ENCODE data around the gene AHDC1.

The AHDC1 gene

DNA sequence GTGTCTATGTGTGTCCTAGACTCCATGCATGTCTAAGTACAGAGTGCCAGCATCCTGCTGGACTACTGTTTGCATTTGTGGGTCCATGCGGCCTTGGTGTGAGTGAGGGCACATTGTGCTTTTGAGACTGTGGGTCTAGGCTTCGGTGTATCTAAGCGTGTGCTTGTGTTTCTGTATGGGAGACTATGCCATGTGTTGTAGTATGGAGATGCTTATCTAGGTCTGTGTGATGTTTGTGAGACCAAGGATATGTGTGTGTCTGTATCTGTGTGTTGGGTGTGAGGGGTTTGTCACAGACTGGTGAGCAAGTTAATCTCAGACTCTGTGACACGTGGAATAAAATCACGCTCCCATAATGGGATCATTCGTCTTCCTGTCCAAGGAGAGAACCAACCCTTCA is 14.5 kb downstream of the AHDC1 start:
- intact Hi-C loops (cut with DNase I): no loop called here
- DNase-seq: no peak

DNA sequence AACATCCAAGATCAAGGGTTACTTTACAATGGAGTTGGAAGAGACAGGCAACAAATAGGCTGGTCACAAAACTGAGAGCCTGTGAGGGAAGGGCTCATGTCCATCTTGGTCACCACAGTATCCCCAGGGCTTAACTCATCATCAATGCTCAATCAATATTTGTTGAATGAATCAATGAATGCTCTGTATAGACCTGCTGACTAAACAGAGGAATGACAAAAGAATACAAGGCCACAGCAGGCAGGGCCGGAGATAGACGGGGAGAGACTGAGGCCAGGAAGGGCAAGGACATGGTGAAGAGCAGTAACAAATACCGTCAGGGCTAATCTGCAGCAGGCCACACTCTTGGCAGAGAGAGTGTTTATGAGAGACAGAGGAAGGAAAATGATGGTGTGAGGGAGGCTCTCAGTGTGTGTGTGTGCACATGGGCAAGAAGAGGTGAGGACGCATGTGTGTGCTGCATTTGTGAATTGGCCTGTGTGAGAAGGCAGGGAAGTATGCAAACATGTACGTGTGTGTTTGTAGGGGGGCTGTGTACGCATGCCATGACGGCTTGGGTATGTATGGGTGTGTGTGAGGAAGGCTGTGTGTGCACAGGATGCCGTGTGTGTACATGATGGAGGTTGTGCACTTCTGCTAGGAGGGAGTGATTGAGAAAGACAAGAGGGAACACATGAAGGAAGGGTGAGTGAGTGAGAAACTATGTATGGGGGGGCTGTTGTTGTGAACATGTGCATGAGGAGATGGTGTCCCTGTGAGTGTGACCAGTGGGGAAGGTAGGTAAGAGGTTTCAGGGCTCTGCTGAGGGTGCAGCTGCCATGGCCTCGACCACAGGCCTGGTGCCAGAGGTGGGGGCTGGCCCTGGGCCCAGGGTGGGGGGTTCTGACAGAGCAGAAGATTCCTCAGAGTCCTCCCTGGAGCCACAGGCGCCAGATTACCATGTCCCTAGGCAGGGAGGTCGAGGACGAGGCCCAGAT is 15.4 kb downstream of the AHDC1 start:
- intact Hi-C loops (cut with DNase I): no loop called here
- no peak for DNase-seq

DNA sequence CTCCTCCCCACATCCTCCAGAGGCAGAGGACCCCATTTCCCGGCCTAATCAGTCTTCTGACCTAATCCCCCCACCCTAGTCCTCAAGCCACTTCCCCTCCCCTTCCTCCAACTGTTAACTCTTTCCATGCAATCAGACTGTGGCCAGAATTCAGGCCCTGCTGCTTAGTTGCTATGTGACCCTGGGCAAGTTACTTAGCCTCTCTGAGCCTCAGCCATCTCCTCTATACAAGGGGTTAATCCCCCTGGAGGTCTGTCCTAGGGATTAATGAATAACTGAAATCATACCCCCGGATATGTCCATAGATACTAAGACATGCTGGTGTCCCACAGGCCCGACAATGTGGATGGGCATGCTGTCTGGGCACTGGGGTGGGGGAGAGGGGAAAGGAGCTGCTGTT is 18.3 kb downstream of the AHDC1 start:
- intact Hi-C loops (cut with DNase I): no loop called here
- no peak for DNase-seq

DNA sequence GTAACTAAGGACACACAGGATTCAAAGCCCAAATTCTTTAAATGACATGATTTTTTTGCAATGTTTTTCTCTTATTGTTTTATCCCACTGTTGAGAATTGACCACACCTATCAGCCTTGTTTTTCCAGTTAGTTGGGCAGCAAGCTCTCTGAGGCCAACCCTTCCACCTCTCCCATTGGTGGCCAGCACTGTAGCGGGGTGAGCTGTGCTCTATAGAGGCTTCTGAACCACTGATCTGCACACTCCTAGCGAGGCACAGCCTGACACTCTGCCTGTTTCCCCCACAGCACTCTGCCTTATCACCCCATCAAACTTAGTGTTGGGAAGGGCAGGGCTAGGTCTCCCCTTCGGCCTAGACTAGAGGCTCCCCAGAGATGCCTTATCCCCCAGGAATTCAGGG is 19.5 kb downstream of the AHDC1 start:
- intact Hi-C loops (cut with DNase I): no loop called here

DNA sequence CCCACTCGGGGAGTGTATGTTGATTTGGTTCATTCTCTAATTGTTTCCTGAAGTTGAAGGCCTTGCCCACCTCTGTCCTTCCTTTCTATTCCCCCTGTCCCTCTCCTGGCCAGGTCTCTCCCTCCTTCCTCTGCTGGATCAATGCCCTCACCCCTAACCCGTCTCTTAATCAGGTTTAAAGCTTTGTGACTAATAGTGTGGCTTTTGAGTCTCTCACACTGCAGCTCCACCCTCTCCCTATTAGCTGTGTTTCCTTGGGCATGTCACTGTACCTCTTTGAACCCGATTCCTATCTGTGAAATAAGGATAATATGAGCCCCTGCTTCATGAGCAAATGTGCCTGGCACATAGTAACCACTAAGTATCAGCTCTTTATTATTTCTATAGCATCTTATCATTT is 20.5 kb downstream of the AHDC1 start:
- intact Hi-C loops (cut with DNase I): no loop called here
- DNase-seq: no peak

More for the DNA sequence above, 19.5 kb downstream of the AHDC1 start:
- DNase-seq: no peak

DNA sequence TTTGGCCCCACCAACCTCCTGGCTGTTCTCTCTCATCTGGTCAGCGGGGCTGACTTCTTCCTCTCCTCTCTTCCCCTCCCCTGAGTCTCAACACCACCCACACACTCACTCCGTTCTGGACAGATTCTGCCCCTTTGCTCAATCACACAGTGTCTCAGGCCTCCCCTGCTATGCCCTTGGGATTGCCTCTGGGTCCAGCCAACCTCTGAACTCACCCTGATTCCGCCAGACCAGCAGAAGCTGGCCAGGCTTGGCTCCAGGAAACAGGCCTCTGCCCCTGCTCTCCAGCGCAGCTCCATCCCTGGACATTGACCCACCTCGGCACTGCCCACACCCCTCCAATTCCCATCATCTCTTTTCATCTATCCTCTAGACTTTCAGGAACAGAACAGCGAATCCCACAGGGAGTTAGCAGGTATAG is 22.1 kb downstream of the AHDC1 start:
- intact Hi-C loops (cut with DNase I): no loop called here
- no peak for DNase-seq

DNA sequence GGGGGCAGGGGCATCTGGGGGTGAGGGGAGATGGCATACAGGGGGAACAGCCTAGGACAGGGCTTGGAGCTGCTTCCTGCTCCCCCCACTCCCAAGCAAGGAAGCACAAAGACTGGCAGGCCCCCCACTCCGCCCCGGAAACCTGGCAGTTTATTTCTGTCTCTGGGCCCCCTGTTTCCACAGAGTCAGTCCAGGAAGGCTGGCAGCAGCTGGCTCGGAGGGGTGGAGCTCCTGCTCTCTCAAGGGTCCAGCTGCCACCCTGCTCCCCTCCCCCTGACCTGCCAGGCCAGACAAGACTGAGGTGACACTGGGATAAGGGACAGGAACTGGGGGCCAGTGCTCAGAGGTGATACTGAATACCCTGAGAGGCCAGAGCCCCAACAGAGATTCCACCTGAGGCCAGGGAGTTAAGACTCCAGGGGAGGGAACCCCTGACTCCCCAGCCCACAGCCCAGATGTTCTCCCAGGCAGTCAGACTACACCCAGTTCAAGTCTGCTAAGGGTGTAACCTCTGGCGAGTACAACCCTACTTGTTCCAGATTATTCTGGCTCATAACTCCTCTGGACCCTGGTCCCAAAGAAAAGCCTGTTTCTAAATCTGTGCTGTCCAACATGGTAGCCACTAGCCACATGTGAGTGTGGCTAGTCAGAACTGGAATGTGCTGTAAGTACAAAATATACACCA is 26.3 kb downstream of the AHDC1 start:
- intact Hi-C loops (cut with DNase I): no loop called here
- no peak for DNase-seq

DNA sequence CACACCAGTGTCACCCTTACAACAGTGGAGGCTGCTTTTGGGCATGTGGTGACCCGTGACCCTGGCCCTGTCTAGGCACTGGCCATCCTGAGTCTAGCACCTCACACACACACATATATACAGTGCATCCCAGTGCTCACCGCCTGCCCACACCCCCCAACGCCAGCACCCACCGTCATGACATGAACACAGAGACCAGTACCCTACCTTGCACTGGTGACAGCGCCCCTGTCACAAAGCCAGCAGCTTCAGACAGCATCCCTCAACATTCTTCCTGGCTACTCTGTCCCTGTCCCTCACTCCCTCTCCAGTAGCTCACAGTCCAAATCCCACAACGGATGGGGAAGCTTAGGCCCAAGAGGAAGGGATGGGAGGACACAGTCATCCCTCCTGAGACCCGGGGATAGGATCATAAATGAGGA is 27.1 kb downstream of the AHDC1 start:
- intact Hi-C loops (cut with DNase I): no loop called here

DNA sequence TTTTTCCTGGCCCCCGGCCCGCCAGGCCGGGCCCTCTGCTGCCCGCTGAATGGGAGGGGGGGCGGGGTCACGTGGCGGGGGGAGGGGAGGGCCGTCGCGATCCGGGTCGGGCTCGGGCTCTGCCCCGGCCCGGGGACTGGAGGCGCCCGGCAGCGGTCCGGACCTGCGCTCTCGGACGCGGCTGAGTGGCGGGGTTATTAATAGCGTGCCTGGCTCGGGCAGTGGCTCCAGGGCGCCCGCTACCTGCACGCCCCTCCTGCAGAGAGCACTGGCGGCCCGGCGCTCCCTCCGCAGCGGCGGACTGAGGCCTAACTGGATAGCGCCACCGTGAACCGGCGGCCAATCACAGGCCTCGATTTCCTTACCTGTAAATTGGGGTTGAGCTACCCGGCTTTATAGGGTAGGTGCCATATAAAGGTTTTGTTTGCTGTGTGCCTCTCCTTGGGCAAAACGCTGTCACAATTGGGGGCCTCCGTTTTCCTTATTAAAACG is 28.1 kb downstream of the AHDC1 start:
- peak in 5 of 10 donors; percentile 38 to 93 (median 87) for DNase-seq
- intact Hi-C loops (cut with DNase I): no loop called here

More for the DNA sequence above, 27.1 kb downstream of the AHDC1 start:
- DNase-seq: no peak

DNA sequence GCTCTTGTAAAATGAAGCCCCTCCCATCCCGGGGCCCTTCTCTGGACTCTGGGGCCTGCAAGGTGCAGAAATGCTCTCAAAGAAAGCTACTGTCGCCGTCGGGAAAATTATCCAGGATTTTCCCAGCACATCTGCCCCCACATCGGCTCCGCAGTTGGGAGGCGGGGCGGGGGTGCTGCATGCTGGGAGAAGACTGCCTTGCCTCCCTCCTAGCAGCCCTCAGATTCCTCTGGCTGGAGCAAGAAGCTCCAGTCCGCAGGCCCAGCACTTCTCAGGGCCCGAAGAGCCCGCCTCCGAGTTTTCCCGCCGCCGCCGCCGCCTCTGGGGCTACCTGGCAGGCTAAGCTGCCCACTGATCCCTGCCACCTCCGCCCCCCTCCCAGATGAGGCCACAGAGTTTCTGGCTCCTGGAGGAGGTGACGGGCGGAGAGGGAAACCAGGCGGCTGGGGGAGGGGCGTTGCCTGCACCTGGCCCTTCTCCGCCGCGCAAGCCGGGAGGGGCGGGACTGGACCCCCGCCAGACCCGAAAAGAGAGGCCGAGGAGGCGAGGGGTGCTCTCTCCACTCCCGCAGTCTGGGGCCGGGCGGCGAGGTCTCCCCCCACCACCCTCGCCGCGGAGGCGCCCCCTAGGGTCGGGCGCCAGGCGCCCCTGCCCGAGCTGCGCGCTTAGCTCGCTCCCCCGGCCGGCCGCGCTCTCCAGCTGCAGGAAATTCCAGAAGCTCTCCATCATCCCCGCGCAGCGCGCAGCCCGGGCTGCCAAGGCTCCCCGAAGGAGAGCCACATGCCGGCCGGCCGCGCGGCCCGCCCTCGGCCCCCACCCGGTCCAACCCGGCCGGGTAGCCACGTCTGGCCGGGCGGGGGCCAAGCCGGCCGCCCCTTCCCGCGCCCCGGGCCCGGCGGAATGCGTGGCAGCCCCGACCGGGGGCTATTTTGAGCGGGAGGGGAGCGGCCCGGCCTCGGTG is 28.8 kb downstream of the AHDC1 start:
- intact Hi-C loops (cut with DNase I): no loop called here

DNA sequence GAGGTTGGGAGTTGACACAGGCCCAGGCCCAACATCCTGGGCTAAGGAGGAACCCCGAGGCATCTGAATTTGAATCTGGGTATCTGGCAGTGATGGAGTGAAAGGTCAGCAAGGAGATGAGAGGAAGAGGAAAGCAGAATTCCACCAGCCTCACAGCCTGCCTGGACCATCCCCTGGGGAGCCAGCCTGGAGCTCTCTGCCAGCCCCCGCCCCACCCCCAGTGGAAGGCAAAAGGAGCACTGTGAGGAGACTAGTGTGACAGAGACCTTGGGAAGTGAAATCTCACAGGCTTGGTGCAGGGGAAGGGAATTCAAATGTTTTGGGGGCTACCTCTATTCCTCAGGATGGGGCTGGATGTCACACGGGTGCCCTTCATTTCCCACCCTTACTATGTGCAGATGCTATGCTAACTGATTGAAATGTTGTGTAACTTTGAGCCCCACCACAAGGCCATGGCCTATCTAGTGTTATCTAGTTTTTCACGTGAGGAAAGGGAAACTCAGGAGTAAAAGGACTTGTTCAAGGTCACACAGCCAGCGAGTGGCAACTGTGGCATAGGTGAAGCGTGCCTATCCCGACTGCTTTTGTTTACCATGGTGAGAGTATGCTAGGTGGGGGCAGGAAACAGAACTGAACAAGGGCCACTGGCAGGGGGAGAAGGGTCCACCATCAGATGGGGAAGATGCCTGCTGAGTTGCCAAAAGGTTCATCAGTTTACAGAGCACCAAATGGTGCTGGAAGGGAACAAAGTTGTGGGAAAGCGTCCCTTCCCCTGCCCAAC is 29.8 kb downstream of the AHDC1 start:
- intact Hi-C loops (cut with DNase I): no loop called here
- no peak for DNase-seq

More for the DNA sequence above, 28.8 kb downstream of the AHDC1 start:
- DNase-seq: peak in 5 of 10 donors; percentile 51 to 95 (median 89)

DNA sequence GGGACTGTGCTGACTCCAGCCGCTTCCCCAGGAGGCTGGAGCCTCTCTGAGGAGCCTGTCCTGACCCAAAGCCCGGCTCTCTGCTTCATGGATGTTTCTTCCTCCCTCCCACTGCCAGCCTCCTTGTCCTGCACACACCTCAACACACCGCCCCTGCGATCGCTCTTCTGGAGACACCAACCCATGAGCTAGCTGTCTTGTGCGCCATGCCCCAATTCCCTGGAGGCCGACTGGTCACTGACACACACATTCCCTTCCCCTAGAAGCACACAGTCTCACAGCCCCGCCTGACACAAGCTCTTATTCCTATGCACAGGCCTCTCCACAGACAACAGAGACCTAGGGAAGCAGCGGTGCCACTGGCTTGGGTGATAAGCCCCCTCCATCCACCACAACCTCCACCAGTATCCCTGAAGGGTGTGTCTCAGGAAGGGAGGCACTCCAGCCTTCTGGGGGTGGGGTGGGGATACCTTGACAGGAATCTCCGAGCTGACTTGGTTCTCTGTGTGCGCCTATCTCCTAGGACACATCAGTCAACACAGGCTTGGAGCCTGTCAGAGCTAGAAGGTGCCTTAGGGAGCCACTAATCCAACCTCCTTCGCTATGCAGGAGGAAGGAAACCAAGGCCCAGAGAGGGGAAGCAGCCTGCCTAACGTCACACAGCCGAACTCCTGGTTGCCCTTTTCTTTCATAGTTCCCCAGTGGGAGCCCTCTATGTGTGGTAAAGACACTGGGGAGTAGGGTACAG is 31.1 kb downstream of the AHDC1 start:
- intact Hi-C loops (cut with DNase I): no loop called here
- DNase-seq: peak in 2 of 10 donors; percentile 81 to 83

DNA sequence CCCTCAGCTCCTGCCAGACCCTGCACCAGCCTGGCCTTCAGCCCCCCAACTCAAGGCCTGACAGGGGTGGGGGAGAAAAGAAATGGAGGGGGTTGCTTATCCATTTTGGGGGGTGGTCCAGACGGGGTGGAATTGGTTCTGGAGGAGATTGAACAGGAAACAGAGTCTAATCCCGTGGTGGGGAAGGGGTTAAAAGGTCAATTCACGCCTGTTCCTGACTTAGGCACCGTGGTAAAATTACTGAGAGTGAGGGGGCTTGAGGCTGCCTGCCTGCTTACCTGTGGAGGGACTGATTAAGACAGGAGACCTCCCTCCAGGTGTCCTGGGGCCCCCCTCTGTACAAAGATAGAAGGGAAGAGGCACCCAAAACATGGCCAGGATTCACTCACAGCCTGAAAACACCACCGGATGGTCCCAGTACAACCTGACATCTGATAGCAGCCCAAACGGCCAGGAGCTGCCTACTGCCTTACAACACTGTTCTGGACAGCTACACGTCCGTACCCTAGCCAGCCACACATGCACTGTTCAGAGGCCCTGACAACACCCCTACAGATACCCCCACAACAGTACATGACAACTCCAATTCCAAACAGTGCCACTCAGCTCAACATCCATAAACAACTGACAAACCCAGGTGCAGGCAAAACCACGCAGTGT is 31.8 kb downstream of the AHDC1 start:
- no peak for DNase-seq
- intact Hi-C loops (cut with DNase I): no loop called here

DNA sequence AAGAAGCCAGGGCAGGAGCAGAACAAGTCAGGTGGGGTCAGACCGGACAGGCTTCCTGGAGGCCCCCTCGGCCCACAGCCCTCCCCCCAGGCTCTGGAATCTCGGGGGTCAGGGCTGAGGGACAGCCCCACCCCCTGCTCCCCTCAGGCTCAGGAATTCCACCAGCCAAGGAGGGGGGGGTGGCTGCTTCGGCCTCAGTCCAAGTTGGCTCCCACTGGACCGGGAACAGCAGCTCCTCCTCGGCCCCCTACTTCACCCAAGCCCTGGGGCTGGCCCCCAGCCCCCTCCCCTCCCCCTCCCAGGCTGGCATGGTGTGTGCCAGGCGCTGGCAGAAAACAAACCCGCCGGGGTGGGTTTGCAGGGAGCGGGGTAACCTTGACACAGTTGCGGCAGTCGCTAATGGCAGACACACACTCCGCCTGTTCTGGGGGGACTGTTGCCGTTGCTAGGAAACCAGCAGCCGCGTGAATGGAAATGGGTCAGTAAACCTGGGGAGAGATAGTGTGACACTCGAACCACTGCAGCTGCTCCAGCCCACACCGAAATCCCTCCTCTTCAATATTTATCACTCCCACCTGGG is 32.4 kb downstream of the AHDC1 start:
- peak in 6 of 10 donors; percentile 55 to 91 (median 78) for DNase-seq
- intact Hi-C loops (cut with DNase I): no loop called here

DNA sequence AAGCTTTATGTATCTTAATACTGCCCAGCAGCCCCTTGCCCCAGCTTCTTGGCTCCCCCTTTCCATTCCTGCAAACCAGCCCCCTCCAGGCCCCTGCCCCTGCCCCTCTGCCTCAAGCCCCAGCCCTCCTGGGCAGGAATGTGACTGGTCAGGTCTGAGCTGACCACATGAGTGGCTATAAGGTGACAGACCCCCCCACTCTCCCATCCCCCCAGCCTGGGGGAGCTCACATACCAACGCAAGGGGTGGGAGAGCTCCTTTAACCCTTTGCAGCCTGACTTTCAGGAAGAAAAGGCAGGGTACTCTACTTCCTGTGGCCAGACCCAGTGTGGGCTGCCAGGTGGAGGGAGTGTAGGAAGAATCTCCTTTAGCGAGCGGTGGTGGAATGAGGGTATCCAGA is 33.2 kb downstream of the AHDC1 start:
- intact Hi-C loops (cut with DNase I): no loop called here
- DNase-seq: no peak

DNA sequence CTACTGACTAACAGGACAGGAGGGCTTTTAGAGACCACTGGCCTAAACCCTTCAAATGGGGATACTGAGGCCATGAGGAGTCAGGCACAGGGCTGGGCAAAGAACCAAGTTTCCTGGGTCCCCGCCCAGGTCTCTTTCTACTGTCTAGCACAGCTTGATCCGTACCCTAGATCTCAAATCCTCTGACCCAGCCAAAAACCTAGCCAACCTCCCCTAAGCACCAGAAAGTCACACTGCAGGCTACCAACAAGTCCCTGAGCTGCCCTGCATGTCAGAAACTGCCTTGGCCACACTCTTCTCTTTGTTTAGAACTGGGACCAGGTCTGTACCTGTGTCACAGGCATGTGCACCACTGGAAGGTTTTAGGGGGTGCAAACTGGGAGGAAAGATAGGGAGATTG is 33.6 kb downstream of the AHDC1 start:
- no peak for DNase-seq
- intact Hi-C loops (cut with DNase I): no loop called here

DNA sequence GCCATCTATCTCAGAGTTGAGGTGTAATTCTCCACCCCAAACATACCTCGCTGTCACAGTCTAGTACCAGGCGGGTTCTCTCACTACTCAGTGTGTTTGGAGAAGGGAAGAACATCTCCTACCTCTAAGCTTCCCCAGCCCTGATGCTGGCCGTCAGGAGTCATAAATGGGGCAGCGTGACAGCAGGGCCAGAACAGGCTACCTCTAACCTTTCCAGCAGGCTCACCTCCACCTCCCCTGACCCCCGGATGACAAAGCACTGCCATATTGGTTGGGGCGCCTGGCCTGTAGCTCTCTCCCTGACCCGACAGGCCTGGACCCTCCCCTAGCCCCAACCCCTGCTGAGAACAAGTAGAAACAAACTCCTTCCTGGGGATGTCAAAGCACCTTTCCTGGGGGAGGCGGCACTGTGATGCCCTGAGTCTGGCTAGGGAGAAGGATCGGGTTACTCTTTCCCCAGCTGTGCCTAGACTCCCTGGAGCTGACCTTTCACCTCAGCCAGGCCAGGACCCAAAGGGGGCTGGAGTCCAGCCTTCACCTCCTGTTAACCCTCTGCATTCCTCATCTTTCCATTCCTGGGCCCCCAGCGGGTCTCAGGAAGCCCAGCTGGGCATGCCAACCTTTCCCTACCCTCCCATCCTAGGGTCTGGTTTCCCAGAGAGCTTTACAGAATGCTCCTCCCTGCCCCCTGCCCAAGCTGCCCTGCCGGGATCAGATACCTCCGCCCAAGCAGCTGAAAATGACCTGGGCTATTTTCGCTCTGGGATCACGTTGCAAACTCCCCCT is 34.2 kb downstream of the AHDC1 start:
- no peak for DNase-seq
- intact Hi-C loops (cut with DNase I): no loop called here
